ENCODE data around the gene WLS. TPM values are rescaled to one million over a fixed set of nuclear protein-coding genes. Genes with fewer than 3 reads are reported as not detected.
A peak's percentile ranks its signal among the peaks of the same experiment; 100 is the strongest.

WLS gene
- total and polyA plus RNA-seq, 4 donors, result 27.3 to 128 (median 71.7) TPM

DNA sequence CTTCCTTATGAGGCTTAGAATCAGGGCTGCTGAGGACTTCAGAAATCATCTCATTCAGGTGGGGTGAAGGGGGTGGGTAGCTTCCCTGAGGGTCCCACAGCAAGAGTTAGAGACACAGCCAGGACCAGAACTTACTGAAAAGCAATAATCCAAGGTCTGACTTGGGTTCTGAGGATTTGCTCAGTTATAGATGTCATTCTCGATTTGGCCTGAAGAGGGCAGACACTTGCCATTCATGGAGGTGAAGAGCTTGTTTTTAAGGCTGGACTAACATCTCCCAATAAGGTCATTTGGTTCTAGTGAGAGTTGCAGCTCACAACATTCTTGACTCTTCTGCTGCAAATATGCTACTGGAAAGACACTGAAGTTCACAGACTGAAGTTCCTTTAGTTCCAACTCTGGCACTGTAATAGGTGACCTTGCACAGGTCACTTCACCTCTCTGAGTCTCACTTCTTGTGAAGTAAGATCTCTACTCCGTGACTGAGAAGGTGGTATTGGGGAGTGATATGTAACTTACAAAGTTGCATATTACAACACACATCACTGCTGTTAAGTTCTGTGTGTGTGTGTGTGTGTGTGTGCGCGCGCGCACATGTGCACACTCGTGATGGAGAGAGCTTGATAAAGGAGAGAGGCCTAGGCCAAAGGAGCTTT is 112.1 kb downstream of the WLS start:
- Histone ChIP-seq H3K27ac (ENCODE audit: low read depth in 1 of 2, low read length in 1 of 2) (no peak overlapping the region), H3K9me3 (ENCODE audit: control insufficient read depth in 4 of 4, insufficient read depth in 3 of 4, low read length in 3 of 4) (no peaks in the 10 kb centered on the region), H3K4me3 (no peak overlapping the region), H3K27me3 (ENCODE audit: control insufficient read depth in 3 of 3, insufficient read depth in 3 of 3, low read length in 2 of 3) (no peaks in the 10 kb centered on the region), H3K36me3 (ENCODE audit: control insufficient read depth in 4 of 4, insufficient read depth in 4 of 4, low read length in 4 of 4) (peaks cover 0 to 11% (median 5%) of the 10 kb centered on the region in 4 donors), H3K4me1 (ENCODE audit: control insufficient read depth in 5 of 5, insufficient read depth in 5 of 5, low read length in 5 of 5) (peaks cover 0 to 3% (median 0%) of the 10 kb centered on the region in 5 donors), H3K9ac (ENCODE audit: insufficient read depth in 1 of 2, low read length in 2 of 2) (no peak overlapping the region)
- 49 to 50% methylated on average over 7 of the region's 7 CpGs for WGBS, 2 donors
- TF ChIP-seq CTCF (IDR thresholded peaks at IDR 0.05; ENCODE audit: control extremely low read depth, extremely low read depth), result peak; percentile 77
- peak; percentile 75 for ATAC-seq (ENCODE audit: insufficient read depth, low FRiP score)
- DNase-seq, result peak; percentile 64 to 88 (median 87)

GRCh38 chr1:68119445-68119844 is 112.9 kb downstream of the WLS start:
- H3K27me3 ChIP-seq (ENCODE audit: control insufficient read depth in 3 of 3, insufficient read depth in 3 of 3, low read length in 2 of 3), result no peaks in the 10 kb centered on the region
- H3K9me3 ChIP-seq (ENCODE audit: control insufficient read depth in 4 of 4, insufficient read depth in 3 of 4, low read length in 3 of 4), result no peaks in the 10 kb centered on the region
- H3K27ac ChIP-seq (ENCODE audit: low read depth in 1 of 2, low read length in 1 of 2), result no peak overlapping the region
- peaks cover 0 to 5% (median 3%) of the 10 kb centered on the region in 4 donors for H3K36me3 ChIP-seq (ENCODE audit: control insufficient read depth in 4 of 4, insufficient read depth in 4 of 4, low read length in 4 of 4)
- no peak for DNase-seq
- no peak overlapping the region for H3K9ac ChIP-seq (ENCODE audit: insufficient read depth in 1 of 2, low read length in 2 of 2)
- H3K4me3 ChIP-seq, result no peak overlapping the region
- no peak for ATAC-seq (ENCODE audit: insufficient read depth, low FRiP score)
- 90 to 97% methylated on average over 4 of the region's 4 CpGs for WGBS, 2 donors
- no peak for TF ChIP-seq CTCF (IDR thresholded peaks at IDR 0.05; ENCODE audit: control extremely low read depth, extremely low read depth)
- peaks cover 0 to 3% (median 0%) of the 10 kb centered on the region in 5 donors for H3K4me1 ChIP-seq (ENCODE audit: control insufficient read depth in 5 of 5, insufficient read depth in 5 of 5, low read length in 5 of 5)

DNA sequence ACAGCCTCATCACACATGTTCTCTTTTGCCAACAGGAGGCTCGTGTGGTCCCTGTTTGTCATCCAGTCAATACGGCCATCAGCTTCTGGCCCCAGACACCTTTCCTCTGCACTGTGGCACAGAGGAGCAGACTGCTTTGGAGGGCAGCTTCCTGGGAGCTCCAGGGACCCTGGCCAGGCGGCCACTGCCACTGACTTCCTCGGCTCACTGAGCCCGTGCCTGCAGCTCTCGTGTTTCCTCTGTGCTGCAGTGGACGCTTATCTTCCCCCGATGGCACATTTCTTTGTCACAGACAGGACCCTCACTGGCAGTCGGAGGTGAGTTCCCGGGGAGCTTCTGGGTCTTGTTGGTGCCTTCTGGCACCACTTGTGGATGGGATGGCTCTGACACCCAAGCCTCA is 114.9 kb downstream of the WLS start:
- Histone ChIP-seq H3K36me3 (ENCODE audit: control insufficient read depth in 4 of 4, insufficient read depth in 4 of 4, low read length in 4 of 4) (peaks cover 0 to 2% (median 0%) of the 10 kb centered on the region in 4 donors), H3K9me3 (ENCODE audit: control insufficient read depth in 4 of 4, insufficient read depth in 3 of 4, low read length in 3 of 4) (no peaks in the 10 kb centered on the region), H3K4me3 (no peak overlapping the region), H3K9ac (ENCODE audit: insufficient read depth in 1 of 2, low read length in 2 of 2) (no peak overlapping the region), H3K4me1 (ENCODE audit: control insufficient read depth in 5 of 5, insufficient read depth in 5 of 5, low read length in 5 of 5) (peaks cover 0 to 7% (median 4%) of the 10 kb centered on the region in 5 donors), H3K27me3 (ENCODE audit: control insufficient read depth in 3 of 3, insufficient read depth in 3 of 3, low read length in 2 of 3) (no peaks in the 10 kb centered on the region), H3K27ac (ENCODE audit: low read depth in 1 of 2, low read length in 1 of 2) (no peak overlapping the region)
- 79 to 83% methylated on average over 10 of the region's 10 CpGs for WGBS, 2 donors
- no peak for TF ChIP-seq CTCF (IDR thresholded peaks at IDR 0.05; ENCODE audit: control extremely low read depth, extremely low read depth)
- DNase-seq, result no peak
- no peak for ATAC-seq (ENCODE audit: insufficient read depth, low FRiP score)

All from lung (tissue), 12 donors.